HG03521 (cell line): Measurements from ENCODE around the gene FHL3.

Experiments used
- ATAC-seq: cut with Tn5 transposase; IDR thresholded peaks from one replicate; pipeline ENCODE4 v1.9.1; 2021; ENCODE audit warnings: mild to moderate bottlenecking, moderate library complexity; ENCODE audit not compliant: unreplicated experiment

Gene FHL3

GRCh38 chr1:37947364-37947763 lies 58.0 kb downstream of the FHL3 start:
- no peak for ATAC-seq
